H9 (cell line): ENCODE data around the gene CKM. TPM values are rescaled to one million over a fixed set of nuclear protein-coding genes. Genes with fewer than 3 reads are reported as not detected.

ENCODE experiments used
- DNase-seq: peaks from one replicate; pipeline ENCODE4 v3.0.0-alpha.2; 2017
- H2AFZ ChIP-seq: one replicate; pipeline ENCODE4 v1.6.1; 2013; ENCODE audit warnings: mild to moderate bottlenecking, low read length, control low read depth, moderate library complexity
- H2AK5ac ChIP-seq: 2 replicates; pipeline ENCODE4 v1.6.1; 2013; ENCODE audit warnings: low read length, control low read depth, mixed read lengths; ENCODE audit not compliant: insufficient read length
- H2BK120ac ChIP-seq: one replicate; pipeline ENCODE4 v1.6.1; 2013; ENCODE audit warnings: low read depth, mild to moderate bottlenecking, low read length, control low read depth, inconsistent platforms; ENCODE audit not compliant: poor library complexity, severe bottlenecking
- H2BK12ac ChIP-seq: 2 replicates; pipeline ENCODE4 v1.6.1; 2013; ENCODE audit warnings: low read length, control low read depth, mixed read lengths, low read depth; ENCODE audit not compliant: insufficient read length
- H2BK15ac ChIP-seq: 2 replicates; pipeline ENCODE4 v1.6.1; 2013; ENCODE audit warnings: low read depth, low read length, control low read depth
- H2BK20ac ChIP-seq: one replicate; pipeline ENCODE4 v1.6.1; 2013; ENCODE audit warnings: low read depth, mild to moderate bottlenecking, low read length, control low read depth, inconsistent platforms; ENCODE audit not compliant: poor library complexity, severe bottlenecking
- H2BK5ac ChIP-seq: 2 replicates; pipeline ENCODE4 v1.6.1; 2013; ENCODE audit warnings: low read length, control low read depth, mixed read lengths; ENCODE audit not compliant: insufficient read length
- H3K14ac ChIP-seq: 2 replicates; pipeline ENCODE4 v1.6.1; 2013; ENCODE audit warnings: low read length, control low read depth; ENCODE audit not compliant: insufficient read depth
- H3K18ac ChIP-seq: 2 replicates; pipeline ENCODE4 v1.6.1; 2013; ENCODE audit warnings: low read depth, mild to moderate bottlenecking, mixed read lengths, low read length, control low read depth; ENCODE audit not compliant: insufficient read length
- H3K23ac ChIP-seq: 2 replicates; pipeline ENCODE4 v1.6.1; 2013; ENCODE audit warnings: low read length, control low read depth, mixed read lengths, low read depth; ENCODE audit not compliant: insufficient read length
- H3K23me2 ChIP-seq: 2 replicates; pipeline ENCODE4 v1.6.1; 2013; ENCODE audit warnings: low read depth, mild to moderate bottlenecking, mixed read lengths, low read length, control low read depth; ENCODE audit not compliant: insufficient read length, poor library complexity, severe bottlenecking
- H3K27ac ChIP-seq: 2 replicates; pipeline ENCODE4 v1.5.1; 2013; ENCODE audit warnings: low read length, control low read depth, mixed read lengths, low read depth; ENCODE audit not compliant: insufficient read length
- H3K27me3 ChIP-seq: 2 replicates; pipeline ENCODE4 v1.6.1; 2013; ENCODE audit warnings: low read length, control low read depth, inconsistent platforms; ENCODE audit not compliant: insufficient read depth
- H3K4ac ChIP-seq: 2 replicates; pipeline ENCODE4 v1.6.1; 2013; ENCODE audit warnings: low read depth, mild to moderate bottlenecking, control low read depth, inconsistent platforms, low read length, moderate library complexity
- H3K4me1 ChIP-seq: 2 replicates; pipeline ENCODE4 v1.6.1; 2013; ENCODE audit warnings: low read length, control low read depth, inconsistent platforms; ENCODE audit not compliant: insufficient read depth
- H3K4me2 ChIP-seq: 2 replicates; pipeline ENCODE4 v1.6.1; 2013; ENCODE audit warnings: low read length, control low read depth, mixed read lengths; ENCODE audit not compliant: insufficient read length, insufficient read depth
- H3K56ac ChIP-seq: 2 replicates; pipeline ENCODE4 v1.6.1; 2013; ENCODE audit warnings: low read depth, mild to moderate bottlenecking, mixed read lengths, low read length, control low read depth; ENCODE audit not compliant: insufficient read length
- H3K79me1 ChIP-seq: 2 replicates; pipeline ENCODE4 v1.6.1; 2013; ENCODE audit warnings: low read depth, mild to moderate bottlenecking, moderate library complexity, low read length, control low read depth, inconsistent platforms; ENCODE audit not compliant: insufficient read depth, poor library complexity, severe bottlenecking
- H3K79me2 ChIP-seq: 2 replicates; pipeline ENCODE4 v1.6.1; 2013; ENCODE audit warnings: low read length, control low read depth, inconsistent platforms; ENCODE audit not compliant: insufficient read depth
- H3K9ac ChIP-seq: 2 replicates; pipeline ENCODE4 v1.6.1; 2013; ENCODE audit warnings: low read length, control low read depth, mixed read lengths; ENCODE audit not compliant: insufficient read length; ENCODE audit errors: extremely low read depth
- H3K9me3 ChIP-seq: one replicate; pipeline ENCODE4 v1.6.1; 2013; ENCODE audit warnings: low read depth, low read length, inconsistent platforms; ENCODE audit not compliant: control insufficient read depth
- H3T11ph ChIP-seq: one replicate; pipeline ENCODE4 v1.6.1; 2013; ENCODE audit warnings: mild to moderate bottlenecking, low read length, control low read depth, inconsistent platforms
- H4K20me1 ChIP-seq: one replicate; pipeline ENCODE4 v1.6.1; 2013; ENCODE audit not compliant: control insufficient read depth, insufficient read length, insufficient read depth
- H4K5ac ChIP-seq: 2 replicates; pipeline ENCODE4 v1.6.1; 2013; ENCODE audit warnings: low read depth, mild to moderate bottlenecking, mixed read lengths, low read length, control low read depth; ENCODE audit not compliant: insufficient read length
- H4K8ac ChIP-seq: replicated peaks from 2 replicates; pipeline ENCODE4 v1.6.1; 2013; ENCODE audit warnings: low read length, control low read depth, mixed read lengths, low read depth; ENCODE audit not compliant: insufficient read length
- H4K91ac ChIP-seq: 2 replicates; pipeline ENCODE4 v1.6.1; 2013; ENCODE audit warnings: low read depth, mild to moderate bottlenecking, moderate library complexity, mixed read lengths, low read length, control low read depth; ENCODE audit not compliant: insufficient read length
- H3K27ac Mint-ChIP-seq, 3 experiments: 2 replicates in 2 of 3; 3 replicates in 1 of 3; pipeline ENCODE4 v1.8.0; 2020 to 2021; ENCODE audit warnings: mixed read lengths in 3 of 3, mild to moderate bottlenecking in 1 of 3, moderate library complexity in 1 of 3
- H3K27me3 Mint-ChIP-seq: 2 replicates; pipeline ENCODE4 v1.8.0; 2021; ENCODE audit warnings: low read depth, mild to moderate bottlenecking, moderate library complexity, mixed read lengths
- H3K36me3 Mint-ChIP-seq, 3 experiments: 2 replicates in 2 of 3; 3 replicates in 1 of 3; pipeline ENCODE4 v1.8.0; 2020 to 2021; ENCODE audit warnings: low read depth in 3 of 3, mixed read lengths in 3 of 3; ENCODE audit not compliant: insufficient read depth in 1 of 3
- H3K4me1 Mint-ChIP-seq, 2 experiments: 2 replicates each; pipeline ENCODE4 v1.8.0; 2020; ENCODE audit warnings: mixed read lengths in 2 of 2
- H3K4me3 Mint-ChIP-seq, 2 experiments: 2 replicates in 1 of 2; 3 replicates in 1 of 2; pipeline ENCODE4 v1.8.0; 2020 to 2021; ENCODE audit warnings: mild to moderate bottlenecking in 2 of 2, mixed read lengths in 2 of 2, moderate library complexity in 1 of 2
- H3K9me3 Mint-ChIP-seq, 2 experiments: 2 replicates in 1 of 2; 3 replicates in 1 of 2; pipeline ENCODE4 v1.8.0; 2020; ENCODE audit warnings: mild to moderate bottlenecking in 2 of 2, mixed read lengths in 2 of 2, moderate library complexity in 1 of 2
- CTCF ChIP-seq: fragments of 200-600 bp; sonication (generic); conservative IDR thresholded peaks from 3 replicates; pipeline ENCODE4 v1.8.0; 2021; ENCODE audit warnings: antibody characterized with exemption, mild to moderate bottlenecking
- WGBS: extraction: QIAGEN DNeasy Blood & Tissue Kit; methylation state at CpG from one replicate; pipeline ENCODE4 v1.1.7; 2013; ENCODE audit warnings: missing lambda C conversion rate, low lambda C conversion rate, mixed read lengths; ENCODE audit not compliant: insufficient read length; ENCODE audit errors: extremely low coverage; 5-methylcytosine and 5-hydroxymethylcytosine counted together
- total RNA-seq: library from RNA; stranded (reverse); gene quantifications from 2 replicates; pipeline ENCODE4 v1.2.1, GENCODE V29; 2021

CKM gene
- total RNA-seq, 1 experiment from 2014 or later, result not detected

GRCh38 chr19:45294291-45295029, 28.2 kb downstream of the CKM start:
- H3T11ph ChIP-seq, result no peak overlapping the region
- H3K36me3 Mint-ChIP-seq, result peaks cover 26 to 53% (median 33%) of the 10 kb centered on the region in 3 experiments
- H3K4me3 Mint-ChIP-seq, result no peak overlapping the region
- no peak overlapping the region for H2AK5ac ChIP-seq
- no peaks in the 10 kb centered on the region for H3K23me2 ChIP-seq
- no peaks in the 10 kb centered on the region for H3K9me3 Mint-ChIP-seq
- H3K4me2 ChIP-seq, result no peak overlapping the region
- no CpG with 5 or more reads among the region's 12 CpGs for WGBS
- H4K20me1 ChIP-seq, result no peaks in the 10 kb centered on the region
- H3K9me3 ChIP-seq, result no peaks in the 10 kb centered on the region
- no peak overlapping the region for H2BK120ac ChIP-seq
- H2BK5ac ChIP-seq, result no peak overlapping the region
- no peak overlapping the region for H4K91ac ChIP-seq
- H3K4me1 Mint-ChIP-seq, result no peaks in the 10 kb centered on the region
- H3K27me3 Mint-ChIP-seq, result peaks cover 7% of the 10 kb centered on the region
- H2BK20ac ChIP-seq, result no peak overlapping the region
- H3K4me1 ChIP-seq, result no peaks in the 10 kb centered on the region
- no peak overlapping the region for H2AFZ ChIP-seq
- H3K27ac Mint-ChIP-seq, result no peak overlapping the region; a peak in 1 of 7 replicates
- H3K27ac ChIP-seq, result no peak overlapping the region
- H3K9ac ChIP-seq, result no peak overlapping the region
- H4K8ac ChIP-seq, result no peak overlapping the region
- no peak overlapping the region for H3K56ac ChIP-seq
- H3K14ac ChIP-seq, result no peak overlapping the region
- no peak for TF ChIP-seq CTCF
- no peak overlapping the region for H3K4ac ChIP-seq
- H3K23ac ChIP-seq, result no peak overlapping the region
- H3K27me3 ChIP-seq, result no peaks in the 10 kb centered on the region
- H3K79me2 ChIP-seq, result no peaks in the 10 kb centered on the region
- no peak overlapping the region for H2BK15ac ChIP-seq
- no peaks in the 10 kb centered on the region for H3K79me1 ChIP-seq
- H4K5ac ChIP-seq, result no peak overlapping the region
- no peak overlapping the region for H2BK12ac ChIP-seq
- no peak for DNase-seq
- H3K18ac ChIP-seq, result no peak overlapping the region
